T-helper 22 cell (primary cell): ENCODE measurements around the gene COLEC11.
"Not testable (repeated sequence)": the region's sequence is repeated elsewhere in the genome, so short reads cannot be mapped to it uniquely, and the experiment has no call there.

Source experiments
- DNase-seq: peaks from one replicate; pipeline ENCODE4 v3.0.0-alpha.2; 2020; ENCODE audit warnings: low read depth

COLEC11 gene

GRCh38 chr2:3606028-3606369 is 11.1 kb downstream of the COLEC11 start:
- no peak for DNase-seq

- DNase-seq, result no peak
Observed at GRCh38 chr2:3606370-3607201, 11.7 kb downstream of the COLEC11 start.

- DNase-seq, result no peak
Observed at GRCh38 chr2:3608373-3609278, 13.7 kb downstream of the COLEC11 start.

GRCh38 chr2:3609279-3609673 is 14.4 kb downstream of the COLEC11 start:
- not testable (repeated sequence) for DNase-seq

GRCh38 chr2:3610415-3610814 is 15.5 kb downstream of the COLEC11 start:
- DNase-seq, result no peak

DNA sequence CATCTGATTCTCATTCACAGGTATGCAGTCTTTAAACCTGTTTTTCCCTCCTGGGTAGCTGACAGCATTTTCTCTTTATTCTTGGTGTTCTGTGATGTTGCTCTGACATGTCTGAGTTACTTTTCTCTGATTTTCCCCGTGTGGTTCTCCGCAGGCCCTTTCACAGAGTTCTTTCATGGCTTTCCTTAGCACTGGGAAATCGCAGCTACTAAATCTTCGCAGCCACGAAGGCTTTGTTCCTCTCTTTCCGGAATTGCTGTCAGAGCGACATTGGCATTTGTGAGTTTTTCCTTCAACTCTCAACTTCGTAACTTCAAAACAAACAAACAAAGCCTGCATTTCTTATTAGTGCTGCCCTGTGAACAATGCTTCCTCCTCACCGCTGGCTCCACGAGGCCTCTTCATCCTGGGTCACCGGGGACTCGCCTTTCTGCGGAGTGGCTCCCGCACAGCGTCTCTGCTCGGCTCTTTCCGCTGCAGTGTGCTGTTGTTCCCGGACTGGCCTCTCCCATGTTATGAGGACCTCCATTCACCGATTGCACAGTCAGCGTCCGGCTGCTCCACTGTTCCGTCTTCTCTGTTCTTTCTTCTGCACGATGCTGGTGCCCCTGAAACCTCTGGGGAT is 16.1 kb downstream of the COLEC11 start:
- DNase-seq, result no peak

- no peak for DNase-seq
Observed at GRCh38 chr2:3611589-3611988, 16.7 kb downstream of the COLEC11 start.

DNA sequence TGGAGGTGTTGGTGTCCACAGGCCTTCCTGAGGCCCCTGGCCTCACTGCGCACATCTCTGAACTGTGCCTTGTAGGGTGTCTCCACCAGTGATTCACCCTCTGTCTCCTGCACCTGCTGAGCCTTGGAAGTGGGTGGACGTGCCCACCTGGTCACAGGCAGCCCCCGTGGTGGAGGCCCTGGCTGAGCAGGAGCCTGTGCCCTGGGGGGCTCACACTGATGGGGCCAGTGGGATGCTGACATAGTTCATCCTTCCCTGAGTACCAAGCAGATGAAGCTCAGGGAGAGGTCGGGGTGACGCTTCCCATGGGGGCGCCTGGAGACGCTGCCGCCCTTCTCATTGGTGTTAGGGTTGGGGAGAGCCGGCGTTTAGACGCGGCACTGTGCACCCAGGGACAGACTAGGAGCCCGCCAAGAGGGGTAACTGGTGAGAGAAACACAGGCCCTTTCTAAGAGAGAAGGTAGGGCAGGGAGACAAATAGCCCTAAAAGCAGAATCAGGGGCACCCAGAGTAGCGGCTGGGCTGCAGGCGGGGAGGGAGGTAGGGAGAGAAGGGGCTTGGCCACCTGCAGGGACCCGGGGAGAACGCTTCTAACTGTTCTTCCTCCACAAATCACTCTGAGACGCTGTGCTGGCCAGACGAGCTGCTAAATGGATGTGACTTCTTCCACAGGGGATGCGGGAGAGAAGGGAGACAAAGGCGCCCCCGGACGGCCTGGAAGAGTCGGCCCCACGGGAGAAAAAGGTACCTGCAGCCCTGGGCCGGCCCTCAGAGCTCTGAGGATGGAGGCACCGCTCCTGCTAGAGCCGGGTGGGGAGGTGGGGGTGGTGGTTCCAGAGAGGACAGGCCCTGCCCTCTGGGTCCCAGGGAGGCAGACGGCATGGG is 18.0 kb downstream of the COLEC11 start:
- no peak for DNase-seq

DNA sequence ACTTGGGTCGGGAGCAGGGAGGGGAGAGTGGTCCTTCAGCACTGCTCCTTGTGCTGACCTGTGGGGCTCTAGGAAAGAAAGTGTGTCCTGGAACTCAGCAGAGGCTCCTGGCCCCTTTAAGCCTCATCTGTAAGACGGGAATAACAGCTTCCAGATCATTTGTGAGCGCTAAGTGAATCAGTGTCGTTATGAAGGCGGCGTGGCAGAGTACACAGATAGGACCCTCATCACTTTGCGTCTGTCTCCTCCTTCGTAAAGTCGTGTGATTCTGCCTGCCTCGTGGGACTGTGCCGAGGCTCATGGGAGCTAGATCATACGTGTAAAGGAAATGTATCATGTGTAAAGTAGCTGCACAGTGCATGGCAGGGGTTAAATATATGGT is 18.6 kb downstream of the COLEC11 start:
- DNase-seq, result no peak

DNA sequence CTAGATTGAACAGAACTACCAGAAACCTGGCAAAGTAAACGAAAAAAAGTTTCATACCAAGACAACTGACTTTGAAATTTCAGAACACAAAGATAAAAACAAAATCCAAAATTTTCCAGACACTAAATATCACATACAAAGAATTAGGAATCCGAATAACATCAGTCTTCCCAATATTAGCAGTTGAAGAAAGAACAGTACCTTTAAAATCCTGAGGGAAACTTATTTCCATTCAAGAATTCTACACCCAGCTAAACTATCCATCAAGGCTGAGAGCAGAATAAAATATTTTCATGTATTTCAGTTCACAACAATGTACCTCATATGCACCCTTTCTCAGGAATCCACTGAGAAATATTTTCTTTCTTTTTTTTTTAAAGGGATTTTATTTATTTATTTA is 19.8 kb downstream of the COLEC11 start:
- DNase-seq, result not testable (repeated sequence)

GRCh38 chr2:3615541-3616200 is 20.8 kb downstream of the COLEC11 start:
- not testable (repeated sequence) for DNase-seq

DNA sequence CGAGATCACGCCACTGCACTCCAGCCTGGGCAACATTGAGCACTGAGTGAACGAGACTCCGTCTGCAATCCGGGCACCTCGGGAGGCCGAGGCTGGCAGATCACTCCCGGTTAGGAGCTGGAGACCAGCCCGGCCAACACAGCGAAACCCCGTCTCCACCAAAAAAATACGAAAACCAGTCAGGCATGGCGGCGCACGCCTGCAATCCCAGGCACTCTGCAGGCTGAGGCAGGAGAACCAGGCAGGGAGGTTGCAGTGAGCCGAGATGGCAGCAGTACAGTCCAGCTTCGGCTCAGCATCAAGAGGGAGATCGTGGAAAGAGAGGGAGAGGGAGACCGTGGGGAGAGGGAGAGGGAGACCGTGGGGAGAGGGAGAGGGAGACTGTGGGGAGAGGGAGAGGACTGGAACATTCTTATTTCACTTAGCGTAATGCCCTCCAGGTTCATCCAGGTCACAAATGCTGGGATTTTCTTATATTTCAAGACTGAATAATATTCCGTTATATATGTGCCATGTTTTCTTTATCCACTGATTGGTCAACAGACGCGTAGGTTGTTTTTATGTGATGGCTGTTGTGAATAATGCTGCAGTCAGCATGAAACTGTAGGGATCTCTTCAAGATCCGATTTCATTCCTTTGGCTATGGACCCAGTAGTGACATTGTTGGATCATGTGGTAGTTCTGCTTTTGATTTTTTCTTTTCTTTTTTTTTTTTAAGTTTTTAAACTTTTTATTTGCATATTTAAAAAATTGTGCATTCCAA is 21.7 kb downstream of the COLEC11 start:
- DNase-seq, result not testable (repeated sequence)

GRCh38 chr2:3617198-3617890 is 22.4 kb downstream of the COLEC11 start:
- no peak for DNase-seq

DNA sequence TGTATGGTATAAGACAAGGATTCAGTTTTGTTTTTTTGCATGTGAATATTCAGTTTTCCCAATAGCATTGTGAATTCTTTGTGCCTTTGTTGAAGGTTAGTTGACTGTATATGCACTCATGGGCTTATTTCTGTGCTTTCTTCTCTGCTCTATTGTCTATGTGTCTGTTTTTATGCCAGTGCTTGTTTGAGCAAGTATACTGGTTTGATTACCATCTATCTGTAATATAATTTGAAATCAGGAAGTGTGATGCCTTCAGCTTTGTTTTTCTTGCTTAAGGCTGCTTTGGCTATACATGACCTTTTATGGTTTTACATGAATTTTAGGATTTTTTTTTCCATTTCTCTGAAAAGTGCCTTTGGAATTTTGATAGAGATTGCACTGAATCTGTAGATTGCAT is 23.5 kb downstream of the COLEC11 start:
- no peak for DNase-seq

DNA sequence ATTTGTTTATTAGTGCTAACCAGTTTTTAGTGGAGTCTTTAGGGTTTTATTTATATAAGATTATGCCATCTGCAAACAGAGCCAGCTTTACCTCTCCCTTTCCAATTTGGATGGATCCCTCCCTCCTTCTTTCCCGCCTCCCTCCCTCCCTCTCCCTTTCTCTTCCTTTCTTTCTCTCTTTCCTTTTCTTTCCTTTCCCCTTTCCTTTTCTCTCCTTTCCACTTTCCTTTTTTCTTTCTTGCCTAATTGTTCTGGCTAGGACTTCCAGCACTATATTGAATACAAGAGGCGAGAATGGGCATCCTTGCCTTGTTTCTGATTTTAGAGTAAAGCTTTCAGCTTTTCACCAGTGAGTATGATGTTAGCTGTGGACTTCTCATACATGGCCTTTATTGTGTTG is 24.1 kb downstream of the COLEC11 start:
- DNase-seq, result no peak

DNA sequence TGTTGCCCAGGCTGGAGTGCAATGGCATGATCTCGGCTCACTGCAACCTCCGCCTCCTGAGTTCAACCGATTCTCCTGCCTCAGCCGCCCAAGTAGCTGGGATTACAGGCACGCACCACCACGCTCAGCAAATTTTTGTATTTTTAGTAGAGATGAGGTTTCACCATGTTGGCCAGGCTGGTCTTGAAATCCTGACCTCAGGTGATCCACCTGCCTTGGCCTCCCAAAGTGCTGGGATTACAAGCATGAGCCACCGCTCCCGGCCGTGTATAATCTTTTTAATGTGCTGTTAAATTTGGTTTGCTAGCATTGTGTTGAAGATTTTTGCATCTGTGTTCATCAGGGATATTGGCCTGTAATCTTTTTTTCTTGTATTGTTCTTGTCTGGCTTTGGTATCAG is 24.7 kb downstream of the COLEC11 start:
- not testable (repeated sequence) for DNase-seq

- no peak for DNase-seq
Observed at GRCh38 chr2:3620834-3621233, 25.9 kb downstream of the COLEC11 start.

DNA sequence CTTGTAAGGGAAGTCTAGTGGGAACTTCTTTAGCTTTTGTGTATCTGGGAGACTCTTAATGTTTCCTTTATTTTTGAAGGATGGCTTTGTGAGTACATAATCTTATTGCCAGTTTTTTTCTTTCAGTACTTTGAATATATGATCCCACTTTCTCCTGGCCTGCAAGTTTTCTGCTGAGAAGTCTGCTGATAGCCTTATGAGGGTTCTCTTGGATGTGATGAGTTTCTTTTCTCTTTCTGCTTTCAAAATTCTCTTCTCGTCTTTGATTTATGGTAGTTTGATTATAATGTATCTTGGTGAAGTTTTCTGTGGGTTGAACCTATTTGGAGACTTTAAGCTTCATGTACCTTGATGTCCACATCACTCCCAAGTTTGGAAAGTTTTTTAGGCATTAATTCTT is 28.1 kb downstream of the COLEC11 start:
- no peak for DNase-seq

DNA sequence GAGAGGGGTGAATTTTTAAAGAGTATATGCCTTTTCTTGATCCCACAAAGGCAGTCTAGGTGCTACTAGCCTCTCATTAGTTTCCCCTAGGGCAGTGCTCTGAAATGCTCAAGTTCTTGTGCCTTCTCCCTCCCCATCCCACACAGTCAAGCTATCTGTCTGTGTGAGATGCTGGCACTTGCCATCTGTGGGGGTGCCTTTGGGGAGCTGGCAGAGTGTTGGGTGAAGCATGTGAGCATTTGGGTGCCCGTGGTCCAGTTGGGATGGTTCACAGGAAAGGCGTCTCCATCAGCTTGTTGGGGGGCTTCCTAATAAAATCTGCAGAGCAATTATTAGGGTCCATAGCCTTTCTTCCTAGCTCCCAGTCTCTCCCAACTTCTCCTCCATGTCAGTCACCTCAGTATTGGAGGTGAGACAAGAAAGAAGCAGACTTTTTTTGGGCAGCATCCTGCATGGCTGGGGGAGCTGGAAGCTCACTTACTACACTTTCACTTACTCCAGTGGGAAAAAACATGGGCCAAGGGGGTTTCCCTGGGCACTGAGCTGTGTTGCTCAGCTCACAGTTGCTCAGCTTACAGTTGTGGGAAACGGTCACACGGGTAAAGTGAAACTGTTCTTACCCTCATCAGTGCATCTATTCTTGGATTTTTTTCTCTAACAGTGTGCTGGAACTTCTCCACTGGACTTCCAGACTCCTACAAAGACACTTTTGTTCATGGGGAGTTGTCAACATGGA is 29.3 kb downstream of the COLEC11 start:
- no peak for DNase-seq
